Right lobe of liver (tissue), 6 donors: Measurements from ENCODE around the gene PNKP. TPM values are rescaled to one million over a fixed set of nuclear protein-coding genes. Genes with fewer than 3 reads are reported as not detected.
"Not testable (repeated sequence)": the region's sequence is repeated elsewhere in the genome, so short reads cannot be mapped to it uniquely, and the experiment has no call there.

Experiments used
- ATAC-seq, 4 donors: fragments of 200-7000 bp; cut with Tn5 transposase; one replicate each; pipeline ENCODE4 v1.9.1; 2020; ENCODE audit warnings: mild to moderate bottlenecking in 4 of 4, moderate library complexity in 4 of 4
- DNase-seq, 3 donors: peaks; one replicate each; pipeline ENCODE4 v3.0.0-alpha.2; 2020
- H3K27ac ChIP-seq, 3 donors: fragments of 200-600 bp; one replicate each; pipeline ENCODE4 v1.8.0; 2022
- H3K27me3 ChIP-seq, 2 donors: fragments of 200-600 bp; one replicate each; pipeline ENCODE4 v1.8.0; 2022
- H3K36me3 ChIP-seq, 4 donors: fragments of 200-600 bp; sonication (generic) in 1 of 4; one replicate each; pipeline versions ENCODE4 v1.5.1 to v1.8.0; 2017 to 2022; ENCODE audit warnings: control low read depth in 1 of 4
- H3K4me1 ChIP-seq, 4 donors: fragments of 200-600 bp; sonication (generic) in 1 of 4; one replicate each; pipeline versions ENCODE4 v1.5.1 to v1.8.0; 2017 to 2022; ENCODE audit warnings: control low read depth in 1 of 4
- H3K4me3 ChIP-seq, 3 donors: fragments of 200-600 bp; one replicate each; pipeline ENCODE4 v1.8.0; 2022
- H3K9me3 ChIP-seq, 4 donors: fragments of 200-600 bp; sonication (generic) in 1 of 4; one replicate each; pipeline versions ENCODE4 v1.5.1 to v1.8.0; 2017 to 2022; ENCODE audit warnings: control low read depth in 1 of 4
- CTCF ChIP-seq, 4 donors: fragments of 200-600 bp in 3 of 4; fragments of 450-650 bp in 1 of 4; IDR thresholded peaks; one replicate each; pipeline versions ENCODE4 v1.5.1 to v1.8.0; 2016 to 2022; ENCODE audit warnings: antibody characterized with exemption in 4 of 4, mild to moderate bottlenecking in 2 of 4
- POLR2A ChIP-seq: fragments of 450-650 bp; IDR thresholded peaks from one replicate; pipeline ENCODE4 v1.6.1; 2017; ENCODE audit warnings: antibody characterized with exemption, mild to moderate bottlenecking
- WGBS: methylation state at CpG from one replicate; pipeline ENCODE4 v1.1.6; 2018; ENCODE audit warnings: low coverage, low lambda C conversion rate; ENCODE audit not compliant: insufficient coverage; ENCODE audit errors: missing lambda C conversion rate; 5-methylcytosine and 5-hydroxymethylcytosine counted together
- intact Hi-C, 2 donors: fragments of 100-400 bp; cut with DNase I; formaldehyde crosslinking; loops; one replicate each; pipeline versions ENCODE4 v1.11.2 to v1.14.1; 2022
- total RNA-seq, 6 experiments: library from RNA; depleted of rRNA in 2 of 6; stranded (reverse); fragments of >200 nt in 2 of 6; fragmentation: NEBNext Ultra II Directional in 3 of 6; extraction: Animal tissue kit (Norgen Biotek cat#: 25700) in 3 of 6; gene quantifications; one replicate each; pipeline versions ENCODE4 v1.1.0 to v1.2.4, GENCODE V29; 2016 to 2023
- donor health status: DM: no; HTN: yes; CAD: no.
- donor health status: DM: no; HTN: no; CAD: no.
- donor health status: DM: no; HTN: no; CAD: no.
- donor health status: DM: no; HTN: yes; CAD: no.
- donor health status: DM: no; HTN: yes; CAD: no.

The PNKP gene
- total RNA-seq, 6 experiments from 2014 or later: 21.0 to 37.5 (median 27.9) TPM

GRCh38 chr19:49829200-49829599, 38.2 kb downstream of the PNKP start:
- intact Hi-C loops: no loop called here
- H3K36me3 ChIP-seq: peaks cover 0 to 11% (median 3%) of the 10 kb centered on the region in 4 donors
- WGBS: 95% methylated on average over 4 of the region's 8 CpGs
- ATAC-seq: no peak
- DNase-seq: no peak
- no peak overlapping the region for H3K27ac ChIP-seq
- TF ChIP-seq CTCF (IDR thresholded peaks at IDR 0.05) (no peak), POLR2A (no peak)
- H3K4me3 ChIP-seq: no peak overlapping the region
- H3K4me1 ChIP-seq: no peaks in the 10 kb centered on the region
- H3K27me3 ChIP-seq: no peaks in the 10 kb centered on the region
- H3K9me3 ChIP-seq: no peaks in the 10 kb centered on the region

DNA sequence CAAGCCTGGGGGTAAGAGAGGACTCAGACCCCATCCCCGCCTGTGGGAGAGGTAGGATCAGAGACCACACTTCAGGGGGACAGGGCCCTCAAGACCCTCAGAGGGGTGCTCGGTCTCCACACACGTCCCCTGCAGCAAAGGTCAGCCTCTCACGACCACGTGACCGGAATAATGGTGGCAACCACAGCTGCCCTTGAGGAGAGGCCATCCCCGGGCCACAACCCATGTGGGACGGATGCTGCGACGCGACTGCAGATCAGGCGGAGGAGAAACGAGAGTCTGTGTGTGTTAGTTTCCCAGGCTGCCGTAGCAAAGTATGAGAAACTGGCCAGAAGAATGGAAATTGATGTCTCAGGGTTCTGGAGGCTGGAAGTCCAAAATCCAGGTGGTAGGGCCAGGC, 40.3 kb downstream of the PNKP start:
- Histone ChIP-seq H3K9me3 (no peaks in the 10 kb centered on the region), H3K4me1 (no peaks in the 10 kb centered on the region), H3K4me3 (no peak overlapping the region), H3K36me3 (peaks cover 0 to 16% (median 3%) of the 10 kb centered on the region in 4 donors), H3K27ac (no peak overlapping the region), H3K27me3 (no peaks in the 10 kb centered on the region)
- ATAC-seq: no peak
- DNase-seq: no peak
- 94% methylated on average over 8 of the region's 14 CpGs for WGBS
- TF ChIP-seq POLR2A (no peak), CTCF (IDR thresholded peaks at IDR 0.05) (no peak)
- intact Hi-C loops: no loop called here

DNA sequence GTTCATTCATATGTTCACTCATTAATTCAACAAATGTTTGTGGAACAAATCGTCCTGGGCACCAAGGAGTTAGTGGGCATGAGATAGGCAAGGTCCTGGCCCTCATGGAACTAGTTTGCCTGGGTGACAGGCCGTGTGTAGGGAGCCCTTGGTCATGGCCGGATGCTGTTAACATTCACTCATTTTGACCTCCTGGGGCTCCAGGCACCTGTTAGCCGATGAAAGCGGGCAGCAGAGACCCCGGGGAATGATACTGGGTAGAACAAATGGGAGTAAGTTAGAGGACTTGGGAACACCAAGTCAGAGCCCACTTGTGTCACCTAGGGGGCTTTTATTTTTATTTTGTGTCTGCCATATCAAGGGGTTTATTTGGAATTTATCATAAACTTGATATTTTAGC, 42.7 kb downstream of the PNKP start:
- no peaks in the 10 kb centered on the region for H3K27me3 ChIP-seq
- 70% methylated on average over 3 of the region's 6 CpGs for WGBS
- intact Hi-C loops: no loop called here
- peaks cover 0 to 13% (median 0%) of the 10 kb centered on the region in 4 donors for H3K36me3 ChIP-seq
- no peaks in the 10 kb centered on the region for H3K9me3 ChIP-seq
- no peaks in the 10 kb centered on the region for H3K4me1 ChIP-seq
- H3K4me3 ChIP-seq: no peak overlapping the region
- TF ChIP-seq POLR2A (no peak), CTCF (IDR thresholded peaks at IDR 0.05) (no peak)
- no peak for ATAC-seq
- H3K27ac ChIP-seq: no peak overlapping the region
- DNase-seq: no peak

- Histone ChIP-seq H3K27me3 (no peaks in the 10 kb centered on the region), H3K27ac (no peak overlapping the region), H3K36me3 (peaks cover 0 to 13% (median 0%) of the 10 kb centered on the region in 4 donors), H3K9me3 (no peaks in the 10 kb centered on the region), H3K4me1 (peaks cover 0 to 9% (median 0%) of the 10 kb centered on the region in 4 donors), H3K4me3 (no peak overlapping the region)
- TF ChIP-seq CTCF (IDR thresholded peaks at IDR 0.05): no peak
- no peak for TF ChIP-seq POLR2A
- intact Hi-C loops: no loop called here
- DNase-seq (no peak), ATAC-seq (no peak)
- 90% methylated on average over 8 of the region's 12 CpGs for WGBS
These were observed 43.9 kb downstream of the PNKP start for GRCh38 chr19:49823472-49823871.

DNA sequence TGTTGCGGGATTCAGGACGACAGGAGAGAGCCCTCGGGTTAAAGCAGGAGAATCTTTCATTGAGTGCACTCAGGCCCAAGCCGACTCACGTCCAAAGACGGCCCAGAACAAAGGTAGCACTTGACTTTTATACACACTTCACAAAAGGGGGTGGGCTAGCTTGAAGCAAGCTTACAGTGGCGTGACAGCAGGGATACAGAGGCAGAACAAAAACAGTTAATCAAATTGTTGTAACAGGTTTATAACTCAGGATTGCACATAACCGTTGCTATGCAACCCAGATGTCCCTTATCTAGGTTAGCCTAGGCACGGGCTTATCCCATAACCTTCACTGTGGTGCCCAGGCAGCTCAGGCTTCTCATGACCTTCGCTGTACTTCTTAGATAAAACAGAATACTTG, 47.3 kb downstream of the PNKP start:
- H3K4me3 ChIP-seq: no peak overlapping the region
- 79% methylated on average over 9 of the region's 10 CpGs for WGBS
- intact Hi-C loops: no loop called here
- DNase-seq: no peak
- ATAC-seq: no peak
- H3K27ac ChIP-seq: no peak overlapping the region
- H3K36me3 ChIP-seq: peaks cover 0 to 13% (median 0%) of the 10 kb centered on the region in 4 donors
- TF ChIP-seq POLR2A: no peak
- no peak for TF ChIP-seq CTCF (IDR thresholded peaks at IDR 0.05)
- peaks cover 0 to 9% (median 0%) of the 10 kb centered on the region in 4 donors for H3K4me1 ChIP-seq
- no peaks in the 10 kb centered on the region for H3K27me3 ChIP-seq
- no peaks in the 10 kb centered on the region for H3K9me3 ChIP-seq

DNA sequence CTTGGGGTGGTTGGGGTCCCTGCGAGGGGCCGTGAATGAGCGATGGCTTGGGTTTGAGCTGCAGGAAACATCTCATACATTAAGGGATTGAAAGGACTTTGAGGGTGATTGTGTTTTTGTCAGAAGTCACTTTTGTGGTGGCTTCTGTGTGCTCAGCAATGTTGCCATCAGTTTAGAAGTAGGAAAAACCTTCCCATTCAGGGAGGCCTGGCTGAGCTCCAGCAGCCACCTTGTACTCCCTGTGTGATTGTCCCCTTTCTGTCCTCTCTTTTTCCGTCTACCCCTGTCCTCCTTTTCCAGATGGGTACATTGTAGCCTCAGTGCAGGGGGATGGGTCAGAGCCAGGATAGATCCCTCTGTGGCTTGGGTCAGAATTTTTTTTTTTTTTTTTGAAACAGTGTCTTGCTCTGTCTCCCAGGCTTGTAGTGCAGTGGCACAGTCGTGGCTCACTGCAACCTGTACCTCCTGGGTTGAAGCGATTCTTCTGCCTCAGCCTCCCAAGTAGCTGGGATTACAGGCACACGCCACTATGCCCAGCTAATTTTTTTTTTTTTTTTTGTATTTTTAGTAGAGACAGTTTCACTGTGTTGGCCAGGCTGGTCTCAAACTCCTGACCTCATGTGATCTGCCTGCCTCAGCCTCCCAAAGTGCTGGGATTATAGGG, 47.8 kb downstream of the PNKP start:
- intact Hi-C loops, H3K4me1 ChIP-seq, H3K27me3 ChIP-seq, DNase-seq, ATAC-seq, H3K27ac ChIP-seq, H3K9me3 ChIP-seq, H3K4me3 ChIP-seq: not testable (repeated sequence)
- peaks cover 0 to 13% (median 0%) of the 10 kb centered on the region in 4 donors for H3K36me3 ChIP-seq
- WGBS: 78% methylated on average over 7 of the region's 7 CpGs
